Type B pancreatic cell (in vitro differentiated cells): ENCODE results near the gene CYP46A1. TPM values are rescaled to one million over a fixed set of nuclear protein-coding genes. Genes with fewer than 3 reads are reported as not detected.
A peak's percentile ranks its signal among the peaks of the same experiment; 100 is the strongest.

Source experiments
- DNase-seq: peaks from one replicate; pipeline ENCODE4 v3.0.0; 2021; ENCODE audit warnings: mixed read lengths; ENCODE audit not compliant: unreplicated experiment; ENCODE audit errors: extremely low spot score
- H3K27ac Mint-ChIP-seq: 2 replicates; pipeline ENCODE4 v1.8.0; 2021; ENCODE audit warnings: mild to moderate bottlenecking, mixed read lengths
- H3K27me3 Mint-ChIP-seq: 2 replicates; pipeline ENCODE4 v1.8.0; 2021; ENCODE audit warnings: mixed read lengths
- H3K36me3 Mint-ChIP-seq: 2 replicates; pipeline ENCODE4 v1.8.0; 2021; ENCODE audit warnings: mixed read lengths
- H3K4me1 Mint-ChIP-seq: one replicate; pipeline ENCODE4 v1.8.0; 2021; ENCODE audit warnings: mixed read lengths; ENCODE audit not compliant: unreplicated experiment
- H3K4me3 Mint-ChIP-seq: 2 replicates; pipeline ENCODE4 v1.8.0; 2021; ENCODE audit warnings: mild to moderate bottlenecking, mixed read lengths
- H3K9me3 Mint-ChIP-seq: 2 replicates; pipeline ENCODE4 v1.8.0; 2021; ENCODE audit warnings: mixed read lengths
- total RNA-seq: library from RNA; stranded (reverse); gene quantifications from 2 replicates; pipeline ENCODE4 v1.2.1, GENCODE V29; 2021; ENCODE audit warnings: low replicate concordance
- TF ChIP-seq, protein P1 (sequence below): fragments of 200-600 bp; sonication (generic); conservative IDR thresholded peaks from 2 replicates; pipeline ENCODE4 v1.5.0; 2021; ENCODE audit warnings: antibody characterized with exemption, mild to moderate bottlenecking

CYP46A1 gene
- total RNA-seq, 1 donor from 2014 or later: 4.7 TPM

DNA sequence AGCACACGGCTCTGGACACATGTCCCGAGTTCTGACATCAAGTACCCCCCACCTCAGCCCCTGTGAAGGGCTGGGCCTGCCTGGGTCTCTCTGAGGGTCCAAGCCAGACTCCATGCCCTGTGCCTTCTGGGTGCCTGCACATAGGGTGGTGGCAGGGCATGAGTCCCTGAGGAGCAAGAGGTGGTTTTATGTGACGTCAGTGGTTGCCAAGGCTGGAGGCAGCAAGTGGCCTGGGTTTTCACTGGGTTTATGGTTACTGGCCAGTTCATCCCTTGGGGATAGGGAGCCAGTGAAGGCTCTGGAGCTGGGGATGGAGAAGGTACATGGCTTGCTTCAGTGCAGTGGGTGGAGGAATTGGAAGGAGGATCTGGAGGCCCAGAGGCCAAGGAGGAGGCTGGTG is 58.0 kb downstream of the CYP46A1 start:
- no peaks in the 10 kb centered on the region for H3K36me3 Mint-ChIP-seq
- DNase-seq: no peak
- H3K27ac Mint-ChIP-seq: peak overlapping the region; percentile 79
- TF ChIP-seq, protein P1, sequence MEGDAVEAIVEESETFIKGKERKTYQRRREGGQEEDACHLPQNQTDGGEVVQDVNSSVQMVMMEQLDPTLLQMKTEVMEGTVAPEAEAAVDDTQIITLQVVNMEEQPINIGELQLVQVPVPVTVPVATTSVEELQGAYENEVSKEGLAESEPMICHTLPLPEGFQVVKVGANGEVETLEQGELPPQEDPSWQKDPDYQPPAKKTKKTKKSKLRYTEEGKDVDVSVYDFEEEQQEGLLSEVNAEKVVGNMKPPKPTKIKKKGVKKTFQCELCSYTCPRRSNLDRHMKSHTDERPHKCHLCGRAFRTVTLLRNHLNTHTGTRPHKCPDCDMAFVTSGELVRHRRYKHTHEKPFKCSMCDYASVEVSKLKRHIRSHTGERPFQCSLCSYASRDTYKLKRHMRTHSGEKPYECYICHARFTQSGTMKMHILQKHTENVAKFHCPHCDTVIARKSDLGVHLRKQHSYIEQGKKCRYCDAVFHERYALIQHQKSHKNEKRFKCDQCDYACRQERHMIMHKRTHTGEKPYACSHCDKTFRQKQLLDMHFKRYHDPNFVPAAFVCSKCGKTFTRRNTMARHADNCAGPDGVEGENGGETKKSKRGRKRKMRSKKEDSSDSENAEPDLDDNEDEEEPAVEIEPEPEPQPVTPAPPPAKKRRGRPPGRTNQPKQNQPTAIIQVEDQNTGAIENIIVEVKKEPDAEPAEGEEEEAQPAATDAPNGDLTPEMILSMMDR: no peak
- peaks cover 25% of the 10 kb centered on the region for H3K4me1 Mint-ChIP-seq
- H3K9me3 Mint-ChIP-seq: no peaks in the 10 kb centered on the region
- no peak overlapping the region for H3K4me3 Mint-ChIP-seq
- peaks cover 7% of the 10 kb centered on the region for H3K27me3 Mint-ChIP-seq

DNA sequence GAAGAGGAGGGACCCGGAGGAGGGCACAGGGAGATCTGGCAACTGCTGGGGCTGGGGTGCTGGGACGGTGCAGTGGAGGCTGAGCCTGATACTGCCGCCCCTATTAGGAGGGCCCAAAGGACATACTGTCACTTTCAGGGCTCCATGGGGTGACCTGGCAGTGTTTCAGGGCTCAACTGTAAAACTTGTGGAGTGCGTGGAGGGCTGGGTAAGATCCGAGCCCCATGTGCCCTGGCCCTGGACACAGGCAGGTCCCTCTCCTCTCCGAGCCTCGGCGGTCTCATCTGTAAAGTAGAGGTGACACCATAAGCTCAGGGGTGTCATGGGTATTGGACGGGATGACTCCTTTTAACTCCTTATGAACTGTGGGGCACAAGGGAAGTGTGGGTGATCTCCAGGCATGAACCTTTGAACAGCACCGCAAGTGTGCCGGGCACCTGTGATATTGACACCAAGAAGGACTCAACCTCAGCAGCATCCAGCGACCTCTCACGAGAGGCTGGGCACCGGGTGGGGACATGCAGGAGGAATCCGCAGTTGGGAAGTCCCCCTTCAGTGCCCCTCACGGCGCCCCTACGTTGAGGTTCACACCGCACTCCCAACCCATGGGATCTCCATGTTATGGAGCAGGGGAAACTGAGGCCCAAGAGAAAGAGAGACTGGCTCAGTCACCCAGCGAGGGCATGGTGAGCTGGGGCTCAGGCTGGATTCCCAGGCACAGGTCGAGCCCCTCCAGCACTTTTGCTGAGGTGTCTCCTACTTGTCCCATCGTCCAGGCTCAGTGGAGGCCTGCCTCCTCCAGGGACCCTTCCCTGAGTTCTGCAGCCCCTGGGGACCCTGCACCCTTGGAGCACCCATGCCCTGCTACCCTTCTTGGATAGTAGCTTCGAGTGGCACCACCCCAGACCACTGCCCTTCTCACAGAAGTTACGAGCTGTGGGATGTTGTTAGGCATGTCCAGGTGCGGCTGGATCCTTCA is 58.7 kb downstream of the CYP46A1 start:
- Mint-ChIP-seq H3K4me1 (peaks cover 25% of the 10 kb centered on the region), H3K4me3 (no peak overlapping the region), H3K27me3 (peaks cover 7% of the 10 kb centered on the region), H3K36me3 (no peaks in the 10 kb centered on the region), H3K9me3 (no peaks in the 10 kb centered on the region), H3K27ac (no peak overlapping the region)
- no peak for DNase-seq
- TF ChIP-seq, protein P1: no peak

DNA sequence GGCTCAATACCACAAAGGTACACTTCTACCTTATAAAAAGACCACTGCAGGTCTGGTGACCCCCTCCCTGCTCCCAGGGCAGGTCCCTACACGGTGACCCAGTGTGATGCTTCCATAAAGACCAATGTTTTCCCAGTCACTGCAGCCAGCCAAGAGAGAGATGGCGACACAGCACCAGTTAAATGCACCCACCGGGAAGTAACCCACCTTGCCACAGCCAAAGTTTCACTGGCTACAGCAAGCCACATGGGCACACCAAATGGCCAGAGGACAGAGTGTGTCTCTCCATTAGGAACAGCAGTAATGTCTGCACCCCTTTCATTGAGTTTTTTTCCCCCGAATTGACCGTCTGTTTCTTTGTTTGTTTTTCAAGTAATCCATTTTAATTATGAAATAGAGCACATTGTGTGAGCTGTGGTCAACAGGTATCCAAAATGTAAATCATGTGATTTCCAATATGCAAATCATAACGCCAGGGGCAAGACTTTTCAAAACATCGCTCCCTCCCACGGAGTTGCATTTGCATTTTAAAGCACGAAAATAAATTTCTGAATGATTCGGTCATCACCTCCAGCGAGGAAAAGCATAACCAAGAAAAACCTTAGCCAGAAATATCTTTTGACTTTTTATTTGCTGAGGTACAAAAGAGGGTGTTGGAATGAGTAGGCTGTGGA is 60.2 kb downstream of the CYP46A1 start:
- Mint-ChIP-seq H3K36me3 (no peaks in the 10 kb centered on the region), H3K9me3 (no peaks in the 10 kb centered on the region), H3K27ac (peak overlapping the region; percentile 94), H3K27me3 (peaks cover 7% of the 10 kb centered on the region), H3K4me1 (peaks cover 25% of the 10 kb centered on the region), H3K4me3 (peak overlapping the region; percentile 32)
- no peak for DNase-seq
- TF ChIP-seq, protein P1: no peak

DNA sequence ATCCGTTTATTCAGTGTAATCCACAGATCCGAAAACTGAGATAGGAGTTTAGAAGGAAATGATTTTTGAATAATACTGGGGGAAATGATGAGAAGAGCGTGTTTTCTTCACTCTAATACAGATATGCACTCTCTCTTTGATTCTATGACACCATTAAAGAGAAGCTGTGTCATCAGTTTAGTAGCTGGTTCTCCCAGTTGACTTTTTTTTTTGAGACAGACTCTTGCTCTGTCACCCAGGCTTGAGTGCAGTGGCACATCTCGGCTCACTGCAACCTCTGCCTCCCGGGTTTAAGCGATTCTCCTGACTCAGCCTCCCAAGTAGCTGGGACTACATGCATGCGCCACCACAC is 60.8 kb downstream of the CYP46A1 start:
- no peaks in the 10 kb centered on the region for H3K9me3 Mint-ChIP-seq
- TF ChIP-seq, protein P1: no peak
- peak overlapping the region; percentile 32 for H3K4me3 Mint-ChIP-seq
- no peak for DNase-seq
- peaks cover 25% of the 10 kb centered on the region for H3K4me1 Mint-ChIP-seq
- H3K36me3 Mint-ChIP-seq: no peaks in the 10 kb centered on the region
- peak overlapping the region; percentile 94 for H3K27ac Mint-ChIP-seq
- H3K27me3 Mint-ChIP-seq: peaks cover 7% of the 10 kb centered on the region

DNA sequence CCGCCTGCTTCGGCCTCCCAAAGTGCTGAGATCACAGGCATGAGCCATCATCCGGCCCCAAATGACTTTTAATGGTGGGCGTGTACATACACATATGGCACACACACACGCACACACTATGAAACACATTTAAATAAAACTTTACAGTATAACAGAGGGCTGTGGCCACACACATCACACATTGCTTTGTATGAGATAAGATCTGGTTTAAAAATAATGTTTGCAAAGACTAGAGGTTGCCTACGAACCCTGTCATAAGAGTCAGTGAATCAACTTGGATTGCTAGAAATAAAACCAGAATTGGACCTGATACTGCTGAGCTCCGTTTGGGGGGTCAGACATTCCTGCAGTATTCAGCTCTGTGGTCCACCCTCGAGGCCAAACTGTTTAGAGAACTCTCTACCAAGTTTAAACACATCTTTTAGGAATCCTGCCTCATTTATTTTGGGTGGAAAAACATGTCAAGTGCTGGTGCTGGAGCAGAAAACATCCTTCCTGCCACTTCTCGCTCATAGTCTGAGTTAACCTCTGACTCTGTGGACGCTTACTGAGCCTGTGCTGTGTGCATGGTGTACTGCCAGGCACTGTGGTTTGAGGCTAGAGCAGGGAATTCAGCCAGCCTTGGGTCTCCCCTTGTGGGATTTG is 61.3 kb downstream of the CYP46A1 start:
- H3K27ac Mint-ChIP-seq: peak overlapping the region; percentile 94
- peaks cover 25% of the 10 kb centered on the region for H3K4me1 Mint-ChIP-seq
- no peaks in the 10 kb centered on the region for H3K36me3 Mint-ChIP-seq
- H3K9me3 Mint-ChIP-seq: no peaks in the 10 kb centered on the region
- TF ChIP-seq, protein P1: no peak
- peak overlapping the region; percentile 32 for H3K4me3 Mint-ChIP-seq
- peaks cover 7% of the 10 kb centered on the region for H3K27me3 Mint-ChIP-seq
- no peak for DNase-seq
